Adrenal gland (tissue), 5 donors: ENCODE data around the gene KCNG3.

Source experiments
- POLR2A ChIP-seq, 2 donors: fragments of 450-650 bp; IDR thresholded peaks; one replicate each; pipeline ENCODE4 v1.6.1; 2017; ENCODE audit warnings: antibody characterized with exemption in 2 of 2, mild to moderate bottlenecking in 2 of 2, moderate library complexity in 1 of 2
- TF ChIP-seq, protein P1 (sequence below), 6 experiments: fragments of 450-650 bp in 4 of 6; fragments of 200-600 bp in 2 of 6; sonication (generic) in 1 of 6; IDR thresholded peaks; 1 replicate in 5 of 6; 2 replicates in 1 of 6; pipeline versions ENCODE4 v1.5.1 to v1.8.0; 2016 to 2021; ENCODE audit warnings: antibody characterized with exemption in 6 of 6, mild to moderate bottlenecking in 2 of 6, moderate library complexity in 1 of 6
- donor health status: DM: no; HTN: no; CAD: no.

DNA sequence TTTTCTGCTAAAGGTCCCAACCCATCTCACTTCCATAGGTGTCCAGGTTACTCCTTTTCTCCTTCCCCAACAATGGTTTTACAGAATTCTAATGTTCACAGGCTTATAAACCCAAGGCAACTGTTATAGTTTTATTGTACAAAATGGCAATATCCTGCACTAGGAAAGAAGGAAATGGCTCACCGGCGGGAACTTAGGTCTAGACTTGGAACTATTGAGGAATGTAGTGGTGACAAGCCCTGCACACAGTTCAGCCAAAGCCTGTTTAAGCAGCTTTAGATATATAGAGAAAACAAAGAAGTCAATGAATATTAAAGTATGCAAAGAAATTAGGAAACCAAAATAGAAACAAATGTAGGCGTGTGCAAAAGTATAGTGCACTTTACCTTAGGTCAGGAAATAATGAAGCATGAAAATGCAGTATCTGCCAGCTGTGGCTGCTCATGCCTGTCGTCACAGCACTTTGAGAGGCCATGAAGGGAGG lies 22.7 kb upstream of the KCNG3 start:
- TF ChIP-seq, protein P1, sequence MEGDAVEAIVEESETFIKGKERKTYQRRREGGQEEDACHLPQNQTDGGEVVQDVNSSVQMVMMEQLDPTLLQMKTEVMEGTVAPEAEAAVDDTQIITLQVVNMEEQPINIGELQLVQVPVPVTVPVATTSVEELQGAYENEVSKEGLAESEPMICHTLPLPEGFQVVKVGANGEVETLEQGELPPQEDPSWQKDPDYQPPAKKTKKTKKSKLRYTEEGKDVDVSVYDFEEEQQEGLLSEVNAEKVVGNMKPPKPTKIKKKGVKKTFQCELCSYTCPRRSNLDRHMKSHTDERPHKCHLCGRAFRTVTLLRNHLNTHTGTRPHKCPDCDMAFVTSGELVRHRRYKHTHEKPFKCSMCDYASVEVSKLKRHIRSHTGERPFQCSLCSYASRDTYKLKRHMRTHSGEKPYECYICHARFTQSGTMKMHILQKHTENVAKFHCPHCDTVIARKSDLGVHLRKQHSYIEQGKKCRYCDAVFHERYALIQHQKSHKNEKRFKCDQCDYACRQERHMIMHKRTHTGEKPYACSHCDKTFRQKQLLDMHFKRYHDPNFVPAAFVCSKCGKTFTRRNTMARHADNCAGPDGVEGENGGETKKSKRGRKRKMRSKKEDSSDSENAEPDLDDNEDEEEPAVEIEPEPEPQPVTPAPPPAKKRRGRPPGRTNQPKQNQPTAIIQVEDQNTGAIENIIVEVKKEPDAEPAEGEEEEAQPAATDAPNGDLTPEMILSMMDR (IDR thresholded peaks at IDR 0.05) = no peak
- no peak for TF ChIP-seq POLR2A (IDR thresholded peaks at IDR 0.05)
